Activated CD8-positive, alpha-beta T cell treated with anti-CD3 and anti-CD28 coated beads for 36 hours (primary cell): ENCODE measurements around the gene DISP2. TPM values are rescaled to one million over a fixed set of nuclear protein-coding genes. Genes with fewer than 3 reads are reported as not detected.

Experiments
- ATAC-seq: fragments of 200-7000 bp; cut with Tn5 transposase; one replicate; pipeline ENCODE4 v1.10.0; 2021; ENCODE audit warnings: mild to moderate bottlenecking, moderate library complexity
- CTCF ChIA-PET: fragments of 350-600 bp; sonication (Branson Sonifier 250); formaldehyde crosslinking; loops from one replicate; lab custom pipeline; 2021; ENCODE audit warnings: antibody characterized with exemption; lab: Charles Lee
- POLR2A ChIA-PET: fragments of 350-600 bp; sonication (Branson Sonifier 250); formaldehyde crosslinking; loops from one replicate; lab custom pipeline; 2021; ENCODE audit warnings: antibody characterized with exemption; lab: Charles Lee
- DNase-seq: peaks from one replicate; pipeline ENCODE4 v3.0.0-alpha.2; 2020
- H3K27ac Mint-ChIP-seq: one replicate; pipeline ENCODE4 v1.8.0; 2021; ENCODE audit warnings: mild to moderate bottlenecking, mixed read lengths
- H3K27me3 Mint-ChIP-seq: one replicate; pipeline ENCODE4 v1.8.0; 2021; ENCODE audit warnings: mixed read lengths
- H3K36me3 Mint-ChIP-seq: one replicate; pipeline ENCODE4 v1.8.0; 2021; ENCODE audit warnings: low read depth, mixed read lengths
- H3K4me1 Mint-ChIP-seq: one replicate; pipeline ENCODE4 v1.8.0; 2021; ENCODE audit warnings: low read depth, mixed read lengths
- H3K4me3 Mint-ChIP-seq: one replicate; pipeline ENCODE4 v1.8.0; 2021; ENCODE audit warnings: mild to moderate bottlenecking, moderate library complexity, mixed read lengths
- H3K9me3 Mint-ChIP-seq: one replicate; pipeline ENCODE4 v1.8.0; 2021; ENCODE audit warnings: mixed read lengths
- intact Hi-C: fragments of 100-400 bp; cut with micrococcal nuclease; formaldehyde crosslinking; loops from one replicate; pipeline ENCODE4 v1.10.0; 2022
- total RNA-seq, 2 experiments: library from RNA; stranded (reverse); gene quantifications; one replicate each; pipeline ENCODE4 v1.2.3, GENCODE V29; 2021
- TF ChIP-seq, protein P1 (sequence below): fragments of 200-600 bp; IDR thresholded peaks from one replicate; pipeline ENCODE4 v1.8.0; 2022; ENCODE audit warnings: antibody characterized with exemption, mild to moderate bottlenecking

The DISP2 gene
- total RNA-seq, 2 experiments from 2014 or later: 0.09 to 0.20 TPM

GRCh38 chr15:40317580-40317979 lies 40.4 kb upstream of the DISP2 start:
- H3K9me3 Mint-ChIP-seq: no peaks in the 10 kb centered on the region
- no peak overlapping the region for H3K27ac Mint-ChIP-seq
- ATAC-seq: no peak
- CTCF ChIA-PET: interaction anchor here (6.9 to 23.8 kb wide), 3 partner anchors 7 to 44 kb away, joined by 156 to 595 read pairs (median 376); partner anchors contain the start of genes CCDC9B and PLCB2
- H3K4me1 Mint-ChIP-seq: peaks cover 25% of the 10 kb centered on the region
- no peaks in the 10 kb centered on the region for H3K36me3 Mint-ChIP-seq
- intact Hi-C loops: no loop called here
- H3K27me3 Mint-ChIP-seq: no peaks in the 10 kb centered on the region
- no peak for DNase-seq
- POLR2A ChIA-PET: interaction anchor here (1.0 kb wide), 1 partner anchor 9 kb away, joined by 9 read pairs; the partner anchor contains the start of gene PLCB2
- no peak overlapping the region for H3K4me3 Mint-ChIP-seq
- TF ChIP-seq, protein P1, sequence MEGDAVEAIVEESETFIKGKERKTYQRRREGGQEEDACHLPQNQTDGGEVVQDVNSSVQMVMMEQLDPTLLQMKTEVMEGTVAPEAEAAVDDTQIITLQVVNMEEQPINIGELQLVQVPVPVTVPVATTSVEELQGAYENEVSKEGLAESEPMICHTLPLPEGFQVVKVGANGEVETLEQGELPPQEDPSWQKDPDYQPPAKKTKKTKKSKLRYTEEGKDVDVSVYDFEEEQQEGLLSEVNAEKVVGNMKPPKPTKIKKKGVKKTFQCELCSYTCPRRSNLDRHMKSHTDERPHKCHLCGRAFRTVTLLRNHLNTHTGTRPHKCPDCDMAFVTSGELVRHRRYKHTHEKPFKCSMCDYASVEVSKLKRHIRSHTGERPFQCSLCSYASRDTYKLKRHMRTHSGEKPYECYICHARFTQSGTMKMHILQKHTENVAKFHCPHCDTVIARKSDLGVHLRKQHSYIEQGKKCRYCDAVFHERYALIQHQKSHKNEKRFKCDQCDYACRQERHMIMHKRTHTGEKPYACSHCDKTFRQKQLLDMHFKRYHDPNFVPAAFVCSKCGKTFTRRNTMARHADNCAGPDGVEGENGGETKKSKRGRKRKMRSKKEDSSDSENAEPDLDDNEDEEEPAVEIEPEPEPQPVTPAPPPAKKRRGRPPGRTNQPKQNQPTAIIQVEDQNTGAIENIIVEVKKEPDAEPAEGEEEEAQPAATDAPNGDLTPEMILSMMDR: no peak

DNA sequence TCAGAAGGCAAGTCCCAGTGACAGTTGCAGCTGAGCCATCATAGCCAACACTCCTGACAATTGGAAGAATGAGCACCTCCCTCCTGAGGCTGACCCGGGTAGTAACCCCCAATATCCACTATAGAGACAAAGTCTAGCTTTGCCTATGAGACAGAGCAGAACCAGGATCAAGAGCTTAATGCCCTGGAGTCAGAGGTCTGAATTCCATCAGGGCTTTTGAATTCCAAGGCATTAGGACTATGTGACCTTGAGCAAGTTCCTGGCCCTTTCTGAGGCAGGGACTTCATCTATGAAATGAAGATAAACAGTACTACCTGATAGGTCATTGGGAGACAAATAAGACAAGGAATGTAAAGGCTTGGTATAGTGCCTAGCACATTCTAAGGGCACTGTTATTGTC lies 37.6 kb upstream of the DISP2 start:
- DNase-seq (no peak), ATAC-seq (no peak)
- H3K4me3 Mint-ChIP-seq: no peak overlapping the region
- H3K27me3 Mint-ChIP-seq: no peaks in the 10 kb centered on the region
- no peak overlapping the region for H3K27ac Mint-ChIP-seq
- H3K4me1 Mint-ChIP-seq: peaks cover 16% of the 10 kb centered on the region
- peaks cover 3% of the 10 kb centered on the region for H3K36me3 Mint-ChIP-seq
- CTCF ChIA-PET: interaction anchor here (0.6 to 23.8 kb wide), 22 partner anchors 8 to 134 kb away, joined by 3 to 595 read pairs (median 4); partner anchors contain the start of genes ANKRD63, CCDC9B, IVD and KNSTRN
- H3K9me3 Mint-ChIP-seq: no peaks in the 10 kb centered on the region
- intact Hi-C loops: no loop called here
- TF ChIP-seq, protein P1: no peak
- POLR2A ChIA-PET: interaction anchor here (0.6 to 2.2 kb wide), 3 partner anchors 12 to 247 kb away, joined by 3 to 7 read pairs (median 5); partner anchors contain the start of gene PLCB2

DNA sequence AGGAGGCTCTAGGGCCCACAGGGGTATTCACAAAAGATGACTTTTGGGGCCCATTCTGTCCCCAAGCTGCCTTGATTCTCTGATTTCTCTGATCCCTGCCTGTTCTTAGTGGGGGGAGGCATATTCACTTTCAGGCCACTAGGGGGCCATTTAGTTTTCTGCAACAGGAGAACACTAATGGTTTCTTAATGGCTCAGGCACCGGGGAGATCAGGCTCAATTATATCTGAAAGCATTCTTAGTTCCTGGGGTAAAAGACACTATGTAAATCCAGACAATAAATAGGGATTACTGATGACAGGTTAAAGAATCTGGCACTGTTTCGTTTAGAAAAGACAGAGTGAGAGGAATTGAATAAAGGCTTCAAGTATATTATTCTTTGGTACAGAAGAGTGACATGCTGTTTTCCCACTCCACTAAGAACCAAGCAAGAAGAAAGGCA lies 37.1 kb upstream of the DISP2 start:
- Mint-ChIP-seq H3K9me3 (no peaks in the 10 kb centered on the region), H3K4me1 (peaks cover 22% of the 10 kb centered on the region), H3K27me3 (no peaks in the 10 kb centered on the region), H3K27ac (peak overlapping the region; percentile 47), H3K36me3 (peaks cover 5% of the 10 kb centered on the region), H3K4me3 (no peak overlapping the region)
- intact Hi-C loops: no loop called here
- DNase-seq (peak; percentile 75), ATAC-seq (peak; percentile 20)
- CTCF ChIA-PET: interaction anchor here (0.7 to 23.8 kb wide), 22 partner anchors 8 to 274 kb away, joined by 3 to 595 read pairs (median 4); partner anchors contain the start of genes ANKRD63, CCDC9B, IVD and KNSTRN
- POLR2A ChIA-PET: interaction anchor here (1.4 to 5.5 kb wide), 2 partner anchors 13 to 15 kb away, joined by 5 to 37 read pairs; partner anchors contain the start of gene PLCB2
- TF ChIP-seq, protein P1: peak; percentile 89

GRCh38 chr15:40322531-40323238 lies 35.3 kb upstream of the DISP2 start:
- DNase-seq (no peak), ATAC-seq (peak; percentile 1)
- CTCF ChIA-PET: interaction anchor here (0.6 to 23.8 kb wide), 18 partner anchors 9 to 218 kb away, joined by 3 to 595 read pairs (median 4); partner anchors contain the start of genes CCDC9B, IVD and PLCB2
- no peak overlapping the region for H3K27ac Mint-ChIP-seq
- H3K4me3 Mint-ChIP-seq: peak overlapping the region; percentile 61
- TF ChIP-seq, protein P1: no peak
- no peaks in the 10 kb centered on the region for H3K27me3 Mint-ChIP-seq
- H3K36me3 Mint-ChIP-seq: peaks cover 6% of the 10 kb centered on the region
- H3K4me1 Mint-ChIP-seq: peaks cover 31% of the 10 kb centered on the region
- POLR2A ChIA-PET: interaction anchor here (0.6 to 5.5 kb wide), 8 partner anchors 9 to 292 kb away, joined by 3 to 37 read pairs (median 3); partner anchors contain the start of gene PLCB2
- H3K9me3 Mint-ChIP-seq: no peaks in the 10 kb centered on the region
- intact Hi-C loops: no loop called here
